Head of caudate nucleus (tissue), 42 donors: ENCODE measurements around the gene SEL1L3.
A peak's percentile ranks its signal among the peaks of the same experiment; 100 is the strongest.

Experiments
- DNase-seq, 42 donors: peaks; one replicate each; pipeline versions ENCODE4 v3.0.0 to v3.0.0-alpha.2; 2020 to 2021; ENCODE audit warnings: mixed read lengths in 7 of 42
- intact Hi-C: fragments of 100-400 bp; cut with DNase I; formaldehyde crosslinking; loops from one replicate; pipeline ENCODE4 v1.15.0; 2022

The SEL1L3 gene

GRCh38 chr4:25713812-25714211 is 149.0 kb downstream of the SEL1L3 start:
- intact Hi-C loops, result no loop called here
- DNase-seq, result no peak

GRCh38 chr4:25712611-25713010 is 150.2 kb downstream of the SEL1L3 start:
- intact Hi-C loops, result no loop called here
- DNase-seq, result no peak

DNA sequence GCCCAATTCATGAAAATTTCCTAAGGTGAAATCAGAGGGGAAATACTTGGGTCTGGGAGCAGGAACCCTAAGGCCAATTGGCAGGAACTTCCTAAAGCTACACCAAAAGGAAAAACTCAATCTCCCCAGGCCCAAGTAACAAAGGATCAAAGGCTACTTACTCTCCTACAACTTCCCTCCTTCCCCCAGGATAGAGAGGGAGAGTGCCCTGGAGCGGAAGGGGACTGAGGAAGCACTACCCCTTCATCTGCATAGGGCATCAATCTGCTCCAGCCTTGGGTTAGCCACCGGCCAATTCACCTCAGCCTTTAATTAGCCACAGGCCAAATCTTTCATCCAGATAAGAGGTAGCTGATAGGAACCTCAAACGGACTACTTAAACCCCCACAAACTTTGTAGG is 152.2 kb downstream of the SEL1L3 start:
- no peak for DNase-seq
- intact Hi-C loops, result no loop called here

DNA sequence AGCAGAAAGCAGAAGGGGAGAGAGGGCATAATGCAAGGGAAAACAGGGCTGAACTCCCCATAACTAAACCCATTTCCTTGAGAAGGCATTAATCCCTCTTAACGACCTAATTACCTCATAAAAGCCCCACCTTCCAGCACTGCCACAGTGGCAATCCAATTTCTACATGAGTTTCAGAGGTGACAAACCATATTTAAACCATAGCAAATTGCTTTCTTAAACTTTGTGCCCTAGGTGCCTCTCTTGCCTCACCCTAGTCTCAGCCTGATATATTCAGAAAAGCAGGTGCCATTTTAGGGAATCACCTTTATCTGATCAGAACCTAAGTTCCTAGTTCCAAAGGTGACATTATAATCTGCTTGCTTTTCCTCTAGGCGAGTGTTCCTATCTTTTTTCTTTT is 158.3 kb downstream of the SEL1L3 start:
- intact Hi-C loops, result no loop called here
- no peak for DNase-seq

- intact Hi-C loops, result no loop called here
Observed at GRCh38 chr4:25703731-25704388, 158.9 kb downstream of the SEL1L3 start.

GRCh38 chr4:25702848-25703247 is 159.9 kb downstream of the SEL1L3 start:
- DNase-seq, result peak in 30 of 42 donors; percentile 2 to 71 (median 22)
- intact Hi-C loops, result no loop called here

More at GRCh38 chr4:25703731-25704388, 158.9 kb downstream of the SEL1L3 start:
- DNase-seq, result no peak

GRCh38 chr4:25700661-25701060 is 162.1 kb downstream of the SEL1L3 start:
- intact Hi-C loops, result no loop called here
- DNase-seq, result no peak

GRCh38 chr4:25697516-25697915 is 165.3 kb downstream of the SEL1L3 start:
- intact Hi-C loops, result no loop called here
- DNase-seq, result no peak
